Activated B cell treated with CpG ODN at 0.5 μM for 24 hours (primary cell): ENCODE data around the gene FAT2. TPM values are rescaled to one million over a fixed set of nuclear protein-coding genes. Genes with fewer than 3 reads are reported as not detected.

Source experiments
- ATAC-seq: fragments of 200-7000 bp; cut with Tn5 transposase; one replicate; pipeline ENCODE4 v1.10.0; 2021; ENCODE audit warnings: low read depth, mild to moderate bottlenecking, moderate library complexity
- CTCF ChIA-PET: fragments of 350-600 bp; sonication (Branson Sonifier 250); formaldehyde crosslinking; loops from one replicate; lab custom pipeline; 2021; ENCODE audit warnings: antibody characterized with exemption; lab: Charles Lee
- POLR2A ChIA-PET: fragments of 350-600 bp; sonication (Branson Sonifier 250); formaldehyde crosslinking; loops from one replicate; lab custom pipeline; 2021; ENCODE audit warnings: antibody characterized with exemption; lab: Charles Lee
- DNase-seq: peaks from one replicate; pipeline ENCODE4 v3.0.0; 2022
- H3K27ac Mint-ChIP-seq: one replicate; pipeline ENCODE4 v1.8.0; 2020; ENCODE audit warnings: mixed read lengths
- H3K27me3 Mint-ChIP-seq: one replicate; pipeline ENCODE4 v1.8.0; 2021; ENCODE audit warnings: mixed read lengths
- H3K36me3 Mint-ChIP-seq: one replicate; pipeline ENCODE4 v1.8.0; 2021; ENCODE audit warnings: low read depth, mixed read lengths
- H3K4me1 Mint-ChIP-seq: one replicate; pipeline ENCODE4 v1.8.0; 2021; ENCODE audit warnings: mixed read lengths
- H3K4me3 Mint-ChIP-seq: one replicate; pipeline ENCODE4 v1.8.0; 2020; ENCODE audit warnings: mild to moderate bottlenecking, mixed read lengths
- H3K9me3 Mint-ChIP-seq: one replicate; pipeline ENCODE4 v1.8.0; 2020; ENCODE audit warnings: mixed read lengths
- CTCF ChIP-seq: fragments of 200-600 bp; IDR thresholded peaks from one replicate; pipeline ENCODE4 v1.8.0; 2022; ENCODE audit warnings: antibody characterized with exemption, mild to moderate bottlenecking
- intact Hi-C: fragments of 100-400 bp; cut with micrococcal nuclease; formaldehyde crosslinking; loops from one replicate; pipeline ENCODE4 v1.15.1; 2024
- total RNA-seq: library from RNA; stranded (reverse); gene quantifications from 2 replicates; pipeline ENCODE4 v1.2.3, GENCODE V29; 2022

The FAT2 gene
- total RNA-seq, 1 donor from 2014 or later, result 0.02 TPM

GRCh38 chr5:151570512-151571269 is 20.4 kb downstream of the FAT2 start:
- intact Hi-C loops, result no loop called here
- no peak for ATAC-seq
- ChIA-PET POLR2A (no interaction called here), CTCF (no interaction called here)
- no peak for TF ChIP-seq CTCF
- H3K27me3 Mint-ChIP-seq, result no peaks in the 10 kb centered on the region
- DNase-seq, result no peak
- H3K4me3 Mint-ChIP-seq, result no peak overlapping the region
- no peak overlapping the region for H3K27ac Mint-ChIP-seq
- H3K9me3 Mint-ChIP-seq, result no peaks in the 10 kb centered on the region
- no peaks in the 10 kb centered on the region for H3K36me3 Mint-ChIP-seq
- H3K4me1 Mint-ChIP-seq, result peaks cover 19% of the 10 kb centered on the region

GRCh38 chr5:151570058-151570457 is 21.1 kb downstream of the FAT2 start:
- ChIA-PET POLR2A (no interaction called here), CTCF (no interaction called here)
- no peak overlapping the region for H3K4me3 Mint-ChIP-seq
- no peak overlapping the region for H3K27ac Mint-ChIP-seq
- no peaks in the 10 kb centered on the region for H3K27me3 Mint-ChIP-seq
- peaks cover 19% of the 10 kb centered on the region for H3K4me1 Mint-ChIP-seq
- no peak for DNase-seq
- intact Hi-C loops, result no loop called here
- H3K9me3 Mint-ChIP-seq, result no peaks in the 10 kb centered on the region
- TF ChIP-seq CTCF, result no peak
- H3K36me3 Mint-ChIP-seq, result no peaks in the 10 kb centered on the region
- ATAC-seq, result no peak

GRCh38 chr5:151569132-151570046 is 21.7 kb downstream of the FAT2 start:
- Mint-ChIP-seq H3K27me3 (no peaks in the 10 kb centered on the region), H3K9me3 (no peaks in the 10 kb centered on the region), H3K36me3 (no peaks in the 10 kb centered on the region), H3K27ac (no peak overlapping the region), H3K4me1 (peaks cover 19% of the 10 kb centered on the region), H3K4me3 (no peak overlapping the region)
- DNase-seq (no peak), ATAC-seq (peak; percentile 60)
- ChIA-PET CTCF (no interaction called here), POLR2A (interaction anchor here (0.6 kb wide), 1 partner anchor 8 kb away, joined by 10 read pairs; no protein-coding TSS in a partner anchor)
- intact Hi-C loops, result no loop called here
- no peak for TF ChIP-seq CTCF

- H3K4me1 Mint-ChIP-seq, result peaks cover 19% of the 10 kb centered on the region
- no peak for TF ChIP-seq CTCF
- no peak overlapping the region for H3K27ac Mint-ChIP-seq
- no peaks in the 10 kb centered on the region for H3K36me3 Mint-ChIP-seq
- ChIA-PET POLR2A (no interaction called here), CTCF (no interaction called here)
- no peaks in the 10 kb centered on the region for H3K9me3 Mint-ChIP-seq
- ATAC-seq, result no peak
- peaks cover 2% of the 10 kb centered on the region for H3K27me3 Mint-ChIP-seq
- no peak overlapping the region for H3K4me3 Mint-ChIP-seq
- intact Hi-C loops, result no loop called here
- no peak for DNase-seq
Measured at GRCh38 chr5:151568036-151568435, 23.1 kb downstream of the FAT2 start.

- TF ChIP-seq CTCF, result no peak
- ATAC-seq (no peak), DNase-seq (no peak)
- Mint-ChIP-seq H3K4me3 (no peak overlapping the region), H3K9me3 (no peaks in the 10 kb centered on the region), H3K4me1 (peaks cover 10% of the 10 kb centered on the region), H3K27me3 (peaks cover 2% of the 10 kb centered on the region), H3K36me3 (no peaks in the 10 kb centered on the region), H3K27ac (no peak overlapping the region)
- intact Hi-C loops, result no loop called here
- POLR2A ChIA-PET, result no interaction called here
- CTCF ChIA-PET, result interaction anchor here (0.8 to 0.9 kb wide), 2 partner anchors 22 to 187 kb away, joined by 3 read pairs; no protein-coding TSS in a partner anchor
Measured at GRCh38 chr5:151565971-151566370, 25.2 kb downstream of the FAT2 start.
